Liver (tissue), 9 donors: ENCODE data around the gene SUCLG2. TPM values are rescaled to one million over a fixed set of nuclear protein-coding genes. Genes with fewer than 3 reads are reported as not detected.

Experiments used
- DNase-seq: peaks from one replicate; pipeline ENCODE4 v3.0.0-alpha.2; 2017; ENCODE audit warnings: low spot score
- H3K27ac ChIP-seq, 2 donors: one replicate each; pipeline ENCODE4 v1.7.0; 2013; ENCODE audit warnings: inconsistent platforms in 2 of 2, low read length in 2 of 2, control low read depth in 1 of 2, low read depth in 1 of 2, mild to moderate bottlenecking in 1 of 2
- H3K27me3 ChIP-seq, 4 donors: one replicate each; pipeline versions ENCODE4 v1.6.1 to v1.7.0; 2013; ENCODE audit warnings: low read length in 3 of 4, inconsistent platforms in 1 of 4, mild to moderate bottlenecking in 1 of 4, moderate library complexity in 1 of 4; ENCODE audit not compliant: control insufficient read depth in 4 of 4, insufficient read depth in 4 of 4
- H3K36me3 ChIP-seq, 4 donors: one replicate each; pipeline versions ENCODE4 v1.6.1 to v1.7.0; 2013; ENCODE audit warnings: low read length in 3 of 4, mild to moderate bottlenecking in 3 of 4, low read depth in 1 of 4, moderate library complexity in 1 of 4; ENCODE audit not compliant: control insufficient read depth in 4 of 4, insufficient read depth in 3 of 4
- H3K4me1 ChIP-seq, 4 donors: one replicate each; pipeline versions ENCODE4 v1.6.1 to v1.7.0; 2013; ENCODE audit warnings: low read length in 3 of 4, mild to moderate bottlenecking in 3 of 4, moderate library complexity in 1 of 4; ENCODE audit not compliant: control insufficient read depth in 4 of 4, insufficient read depth in 4 of 4
- H3K4me3 ChIP-seq, 3 donors: one replicate each; pipeline versions ENCODE4 v1.6.1 to v1.7.0; 2013; ENCODE audit warnings: low read length in 3 of 3, control low read depth in 1 of 3, low read depth in 1 of 3, mild to moderate bottlenecking in 1 of 3
- H3K9ac ChIP-seq, 2 donors: one replicate each; pipeline ENCODE4 v1.7.0; 2013; ENCODE audit warnings: low read length in 2 of 2, mild to moderate bottlenecking in 2 of 2, moderate library complexity in 2 of 2, control low read depth in 1 of 2, low read depth in 1 of 2
- H3K9me3 ChIP-seq, 4 donors: one replicate each; pipeline versions ENCODE4 v1.6.1 to v1.7.0; 2013; ENCODE audit warnings: low read length in 3 of 4; ENCODE audit not compliant: control insufficient read depth in 4 of 4
- EGR1 ChIP-seq, 2 donors: IDR thresholded peaks; 2 replicates each; pipeline ENCODE4 v1.6.1; 2016 to 2018; ENCODE audit warnings: antibody characterized with exemption in 2 of 2, low read depth in 2 of 2
- FOXA1 ChIP-seq: IDR thresholded peaks from 2 replicates; pipeline ENCODE4 v1.6.1; 2016; ENCODE audit warnings: antibody characterized with exemption
- FOXA2 ChIP-seq: IDR thresholded peaks from 2 replicates; pipeline ENCODE4 v1.6.1; 2016; ENCODE audit warnings: antibody characterized with exemption
- GABPA ChIP-seq, 2 donors: IDR thresholded peaks in 1 of 2; conservative IDR thresholded peaks in 1 of 2; 2 replicates each; pipeline ENCODE4 v1.6.1; 2016; ENCODE audit warnings: antibody characterized with exemption in 2 of 2, mild to moderate bottlenecking in 1 of 2, moderate library complexity in 1 of 2
- HNF4A ChIP-seq, 2 donors: conservative IDR thresholded peaks; 2 replicates each; pipeline ENCODE4 v1.6.1; 2016; ENCODE audit warnings: antibody characterized with exemption in 2 of 2, mild to moderate bottlenecking in 2 of 2
- HNF4G ChIP-seq: IDR thresholded peaks from 2 replicates; pipeline ENCODE4 v1.6.1; 2016; ENCODE audit warnings: antibody characterized with exemption
- JUND ChIP-seq, 2 donors: IDR thresholded peaks; 2 replicates each; pipeline ENCODE4 v1.6.1; 2016; ENCODE audit warnings: antibody characterized with exemption in 2 of 2
- RAD21 ChIP-seq, 2 donors: IDR thresholded peaks; 2 replicates each; pipeline ENCODE4 v1.6.1; 2016; ENCODE audit warnings: antibody characterized with exemption in 2 of 2, mild to moderate bottlenecking in 2 of 2
- RXRA ChIP-seq, 2 donors: IDR thresholded peaks; 2 replicates each; pipeline ENCODE4 v1.6.1; 2017 to 2018; ENCODE audit warnings: antibody characterized with exemption in 2 of 2, mild to moderate bottlenecking in 1 of 2
- SP1 ChIP-seq: IDR thresholded peaks from 2 replicates; pipeline ENCODE4 v1.6.1; 2018; ENCODE audit warnings: antibody characterized with exemption, mild to moderate bottlenecking
- YY1 ChIP-seq: IDR thresholded peaks from 2 replicates; pipeline ENCODE4 v1.6.1; 2016; ENCODE audit warnings: antibody characterized with exemption, mild to moderate bottlenecking
- WGBS: extraction: QIAGEN DNeasy Blood & Tissue Kit; methylation state at CpG from one replicate; pipeline ENCODE4 v1.1.7; 2013; 5-methylcytosine and 5-hydroxymethylcytosine counted together
- polyA plus RNA-seq, 2 donors: library from polyadenylated mRNA; stranded (reverse) in 1 of 2; unstranded in 1 of 2; fragments of 200-250 nt in 1 of 2; fragments of >200 nt in 1 of 2; fragmentation: Nextera tagmentation in 1 of 2; extraction: Ambion mirVana in 1 of 2; gene quantifications; one replicate each; pipeline versions ENCODE4 v1.2.1 to v1.2.3, GENCODE V29; 2013 to 2015
- total RNA-seq, 2 donors: library from RNA; depleted of rRNA; stranded (reverse); fragments of >200 nt; gene quantifications; one replicate each; pipeline ENCODE4 v1.2.3, GENCODE V29; 2014
- TF ChIP-seq, protein P1 (sequence below): IDR thresholded peaks from 2 replicates; pipeline ENCODE4 v1.6.1; 2016; ENCODE audit warnings: antibody characterized with exemption, mild to moderate bottlenecking
- TF ChIP-seq, protein P2 (sequence below): IDR thresholded peaks from 2 replicates; pipeline ENCODE4 v1.6.1; 2016; ENCODE audit warnings: antibody characterized with exemption
- TF ChIP-seq, protein P3 (sequence below): fragments of 150-350 bp; IDR thresholded peaks from 2 replicates; pipeline ENCODE4 v1.5.1; 2017; ENCODE audit warnings: improper control_type of control experiment, low read depth, low read length; ENCODE audit not compliant: missing input control
- TF ChIP-seq, protein P4 (sequence below): IDR thresholded peaks from 2 replicates; pipeline ENCODE4 v1.6.1; 2016; ENCODE audit warnings: antibody characterized with exemption
- donor health status: healthy.
- donor health status: healthy.
- donor health status: healthy.
- donor health status: healthy.
- donor health status: healthy.

SUCLG2 gene
- total and polyA plus RNA-seq, 4 donors, result 45.3 to 114 (median 92.8) TPM

DNA sequence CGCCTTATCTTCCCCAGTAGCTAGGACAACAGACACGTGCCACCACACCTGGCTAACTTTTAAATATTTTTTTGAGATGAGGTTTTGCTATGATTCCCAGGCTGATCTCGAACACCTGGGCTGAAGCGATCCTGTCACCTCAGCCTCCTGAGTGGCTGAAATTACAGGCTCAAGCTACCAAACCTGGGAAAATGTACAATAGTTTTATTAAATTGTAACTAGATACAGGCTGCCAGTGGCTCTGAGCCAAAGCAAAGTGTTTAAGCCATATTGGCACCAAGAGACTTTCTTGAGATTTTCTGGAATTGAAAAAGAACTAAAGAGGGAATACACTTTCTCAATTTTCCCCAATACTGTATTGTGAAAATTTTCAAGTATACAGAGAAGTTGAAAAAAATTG lies 204.3 kb downstream of the SUCLG2 start:
- H3K4me1 ChIP-seq, result no peaks in the 10 kb centered on the region
- H3K9me3 ChIP-seq, result no peaks in the 10 kb centered on the region
- no peak overlapping the region for H3K9ac ChIP-seq
- no peak overlapping the region for H3K4me3 ChIP-seq
- no peak overlapping the region for H3K27ac ChIP-seq
- H3K27me3 ChIP-seq, result no peaks in the 10 kb centered on the region
- no peaks in the 10 kb centered on the region for H3K36me3 ChIP-seq
- 78% methylated on average over 4 of the region's 4 CpGs for WGBS
- no peak for TF ChIP-seq FOXA1
- TF ChIP-seq JUND (IDR thresholded peaks at IDR 0.05), result no peak
- no peak for TF ChIP-seq HNF4A (conservative IDR thresholded peaks at IDR 0.05)
- no peak for TF ChIP-seq HNF4G
- TF ChIP-seq, protein P1, sequence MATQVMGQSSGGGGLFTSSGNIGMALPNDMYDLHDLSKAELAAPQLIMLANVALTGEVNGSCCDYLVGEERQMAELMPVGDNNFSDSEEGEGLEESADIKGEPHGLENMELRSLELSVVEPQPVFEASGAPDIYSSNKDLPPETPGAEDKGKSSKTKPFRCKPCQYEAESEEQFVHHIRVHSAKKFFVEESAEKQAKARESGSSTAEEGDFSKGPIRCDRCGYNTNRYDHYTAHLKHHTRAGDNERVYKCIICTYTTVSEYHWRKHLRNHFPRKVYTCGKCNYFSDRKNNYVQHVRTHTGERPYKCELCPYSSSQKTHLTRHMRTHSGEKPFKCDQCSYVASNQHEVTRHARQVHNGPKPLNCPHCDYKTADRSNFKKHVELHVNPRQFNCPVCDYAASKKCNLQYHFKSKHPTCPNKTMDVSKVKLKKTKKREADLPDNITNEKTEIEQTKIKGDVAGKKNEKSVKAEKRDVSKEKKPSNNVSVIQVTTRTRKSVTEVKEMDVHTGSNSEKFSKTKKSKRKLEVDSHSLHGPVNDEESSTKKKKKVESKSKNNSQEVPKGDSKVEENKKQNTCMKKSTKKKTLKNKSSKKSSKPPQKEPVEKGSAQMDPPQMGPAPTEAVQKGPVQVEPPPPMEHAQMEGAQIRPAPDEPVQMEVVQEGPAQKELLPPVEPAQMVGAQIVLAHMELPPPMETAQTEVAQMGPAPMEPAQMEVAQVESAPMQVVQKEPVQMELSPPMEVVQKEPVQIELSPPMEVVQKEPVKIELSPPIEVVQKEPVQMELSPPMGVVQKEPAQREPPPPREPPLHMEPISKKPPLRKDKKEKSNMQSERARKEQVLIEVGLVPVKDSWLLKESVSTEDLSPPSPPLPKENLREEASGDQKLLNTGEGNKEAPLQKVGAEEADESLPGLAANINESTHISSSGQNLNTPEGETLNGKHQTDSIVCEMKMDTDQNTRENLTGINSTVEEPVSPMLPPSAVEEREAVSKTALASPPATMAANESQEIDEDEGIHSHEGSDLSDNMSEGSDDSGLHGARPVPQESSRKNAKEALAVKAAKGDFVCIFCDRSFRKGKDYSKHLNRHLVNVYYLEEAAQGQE, result no peak
- no peak for DNase-seq

DNA sequence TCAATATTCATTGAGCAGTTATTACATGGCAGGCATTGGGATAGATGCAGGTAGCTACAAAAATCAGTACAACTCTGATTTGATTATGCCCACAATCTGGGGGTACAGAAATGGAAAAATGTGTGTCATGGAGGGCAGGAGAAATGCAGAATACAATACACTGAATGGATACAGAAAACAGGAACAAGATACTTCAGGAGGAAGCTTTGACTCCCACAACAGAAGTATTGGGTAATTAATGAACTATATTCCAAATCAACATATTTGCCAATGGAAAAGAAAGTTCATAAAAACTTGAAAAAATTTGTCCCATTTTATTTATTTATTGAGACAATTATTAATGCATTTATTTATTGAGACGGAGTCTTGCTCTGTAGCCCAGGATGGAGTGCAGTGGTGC lies 207.0 kb downstream of the SUCLG2 start:
- TF ChIP-seq RAD21 (IDR thresholded peaks at IDR 0.05) (no peak), RXRA (IDR thresholded peaks at IDR 0.05) (no peak), GABPA (IDR thresholded peaks at IDR 0.05 in 1 of 2, conservative IDR thresholded peaks at IDR 0.05 in 1 of 2) (no peak), EGR1 (IDR thresholded peaks at IDR 0.05; ENCODE audit: low read depth in 2 of 2) (no peak), SP1 (no peak)
- TF ChIP-seq, protein P2, sequence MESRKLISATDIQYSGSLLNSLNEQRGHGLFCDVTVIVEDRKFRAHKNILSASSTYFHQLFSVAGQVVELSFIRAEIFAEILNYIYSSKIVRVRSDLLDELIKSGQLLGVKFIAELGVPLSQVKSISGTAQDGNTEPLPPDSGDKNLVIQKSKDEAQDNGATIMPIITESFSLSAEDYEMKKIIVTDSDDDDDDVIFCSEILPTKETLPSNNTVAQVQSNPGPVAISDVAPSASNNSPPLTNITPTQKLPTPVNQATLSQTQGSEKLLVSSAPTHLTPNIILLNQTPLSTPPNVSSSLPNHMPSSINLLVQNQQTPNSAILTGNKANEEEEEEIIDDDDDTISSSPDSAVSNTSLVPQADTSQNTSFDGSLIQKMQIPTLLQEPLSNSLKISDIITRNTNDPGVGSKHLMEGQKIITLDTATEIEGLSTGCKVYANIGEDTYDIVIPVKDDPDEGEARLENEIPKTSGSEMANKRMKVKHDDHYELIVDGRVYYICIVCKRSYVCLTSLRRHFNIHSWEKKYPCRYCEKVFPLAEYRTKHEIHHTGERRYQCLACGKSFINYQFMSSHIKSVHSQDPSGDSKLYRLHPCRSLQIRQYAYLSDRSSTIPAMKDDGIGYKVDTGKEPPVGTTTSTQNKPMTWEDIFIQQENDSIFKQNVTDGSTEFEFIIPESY, result no peak
- no peaks in the 10 kb centered on the region for H3K9me3 ChIP-seq
- no peak overlapping the region for H3K27ac ChIP-seq
- H3K27me3 ChIP-seq, result no peaks in the 10 kb centered on the region
- H3K4me1 ChIP-seq, result no peaks in the 10 kb centered on the region
- H3K4me3 ChIP-seq, result no peak overlapping the region
- H3K36me3 ChIP-seq, result no peaks in the 10 kb centered on the region
- no peak for DNase-seq
- 91% methylated on average over 1 of the region's 1 CpG for WGBS
- H3K9ac ChIP-seq, result no peak overlapping the region

DNA sequence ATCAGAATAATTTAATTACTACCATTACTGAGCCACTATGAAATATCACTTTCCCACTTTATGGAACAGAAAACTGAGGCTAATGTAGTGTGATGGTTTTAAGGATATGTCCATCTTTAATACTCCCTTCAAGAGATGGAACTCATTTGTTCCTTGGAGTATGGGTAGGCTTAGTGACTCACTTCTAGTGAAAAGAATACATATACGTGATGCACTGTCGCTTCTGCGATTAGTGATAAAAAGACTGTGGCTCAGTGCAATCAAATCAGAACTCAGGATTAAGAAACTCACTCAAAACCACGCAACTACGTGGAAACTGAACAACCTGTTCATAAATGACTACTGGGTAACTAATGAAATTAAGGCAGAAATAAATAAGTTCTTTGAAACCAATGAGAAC lies 216.6 kb downstream of the SUCLG2 start:
- no peaks in the 10 kb centered on the region for H3K4me1 ChIP-seq
- H3K36me3 ChIP-seq, result peaks cover 0 to 2% (median 0%) of the 10 kb centered on the region in 4 donors
- no peak overlapping the region for H3K9ac ChIP-seq
- no peaks in the 10 kb centered on the region for H3K27me3 ChIP-seq
- no peak overlapping the region for H3K27ac ChIP-seq
- 95% methylated on average over 5 of the region's 5 CpGs for WGBS
- peaks cover 0 to 2% (median 0%) of the 10 kb centered on the region in 4 donors for H3K9me3 ChIP-seq
- H3K4me3 ChIP-seq, result no peak overlapping the region
- DNase-seq, result no peak
- TF ChIP-seq, protein P3, sequence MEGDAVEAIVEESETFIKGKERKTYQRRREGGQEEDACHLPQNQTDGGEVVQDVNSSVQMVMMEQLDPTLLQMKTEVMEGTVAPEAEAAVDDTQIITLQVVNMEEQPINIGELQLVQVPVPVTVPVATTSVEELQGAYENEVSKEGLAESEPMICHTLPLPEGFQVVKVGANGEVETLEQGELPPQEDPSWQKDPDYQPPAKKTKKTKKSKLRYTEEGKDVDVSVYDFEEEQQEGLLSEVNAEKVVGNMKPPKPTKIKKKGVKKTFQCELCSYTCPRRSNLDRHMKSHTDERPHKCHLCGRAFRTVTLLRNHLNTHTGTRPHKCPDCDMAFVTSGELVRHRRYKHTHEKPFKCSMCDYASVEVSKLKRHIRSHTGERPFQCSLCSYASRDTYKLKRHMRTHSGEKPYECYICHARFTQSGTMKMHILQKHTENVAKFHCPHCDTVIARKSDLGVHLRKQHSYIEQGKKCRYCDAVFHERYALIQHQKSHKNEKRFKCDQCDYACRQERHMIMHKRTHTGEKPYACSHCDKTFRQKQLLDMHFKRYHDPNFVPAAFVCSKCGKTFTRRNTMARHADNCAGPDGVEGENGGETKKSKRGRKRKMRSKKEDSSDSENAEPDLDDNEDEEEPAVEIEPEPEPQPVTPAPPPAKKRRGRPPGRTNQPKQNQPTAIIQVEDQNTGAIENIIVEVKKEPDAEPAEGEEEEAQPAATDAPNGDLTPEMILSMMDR, result no peak
- TF ChIP-seq, protein P4, sequence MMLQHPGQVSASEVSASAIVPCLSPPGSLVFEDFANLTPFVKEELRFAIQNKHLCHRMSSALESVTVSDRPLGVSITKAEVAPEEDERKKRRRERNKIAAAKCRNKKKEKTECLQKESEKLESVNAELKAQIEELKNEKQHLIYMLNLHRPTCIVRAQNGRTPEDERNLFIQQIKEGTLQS, result no peak
- TF ChIP-seq HNF4A (conservative IDR thresholded peaks at IDR 0.05), result no peak
- no peak for TF ChIP-seq YY1
- no peak for TF ChIP-seq FOXA2
- TF ChIP-seq, protein P1, result no peak
- TF ChIP-seq, protein P2, result no peak
